GM21786 (cell line): ENCODE data around the gene GFAP.
A peak's percentile ranks its signal among the peaks of the same experiment; 100 is the strongest.
"Not testable (repeated sequence)": the region's sequence is repeated elsewhere in the genome, so short reads cannot be mapped to it uniquely, and the experiment has no call there.

Experiments
- ATAC-seq: cut with Tn5 transposase; IDR thresholded peaks from one replicate; pipeline ENCODE4 v1.9.1; 2021; ENCODE audit not compliant: unreplicated experiment

GFAP gene

GRCh38 chr17:44915321-44915726 is at the start of gene GFAP:
Gene GFAP (minus strand): TSS chr17:44915500. CDS start chr17:44915486, 14 bp downstream.
- no peak for ATAC-seq

- ATAC-seq, result no peak
These were observed 46.6 kb upstream of the GFAP start for GRCh38 chr17:44961921-44962350.

GRCh38 chr17:44960691-44961090 is 45.4 kb upstream of the GFAP start:
- no peak for ATAC-seq

GRCh38 chr17:44959821-44960531 is 44.7 kb upstream of the GFAP start:
- no peak for ATAC-seq

GRCh38 chr17:44956998-44957981 is 42.0 kb upstream of the GFAP start:
- ATAC-seq, result no peak

GRCh38 chr17:44955674-44956425 is 40.5 kb upstream of the GFAP start:
- no peak for ATAC-seq

- ATAC-seq, result no peak
These were observed 37.7 kb upstream of the GFAP start for GRCh38 chr17:44952946-44953475.

GRCh38 chr17:44948315-44948795 is 33.1 kb upstream of the GFAP start:
- no peak for ATAC-seq

- peak; percentile 94 for ATAC-seq
These were observed 32.4 kb upstream of the GFAP start, which contains the start of gene KIF18B for GRCh38 chr17:44947461-44948314. Gene KIF18B (minus strand): TSS chr17:44947773. CDS start chr17:44936344, 11,429 bp downstream.

GRCh38 chr17:44945652-44946051 is 30.4 kb upstream of the GFAP start:
- ATAC-seq, result not testable (repeated sequence)

- no peak for ATAC-seq
These were observed 27.2 kb upstream of the GFAP start for GRCh38 chr17:44942456-44942855.

- no peak for ATAC-seq
These were observed 26.5 kb upstream of the GFAP start for GRCh38 chr17:44941712-44942331.

GRCh38 chr17:44940768-44941167 is 25.5 kb upstream of the GFAP start:
- no peak for ATAC-seq

GRCh38 chr17:44940317-44940716 is 25.0 kb upstream of the GFAP start:
- no peak for ATAC-seq

GRCh38 chr17:44935116-44935515 is 19.8 kb upstream of the GFAP start:
- ATAC-seq, result no peak

GRCh38 chr17:44934745-44935105 is 19.4 kb upstream of the GFAP start:
- no peak for ATAC-seq

GRCh38 chr17:44933824-44934744 is 18.8 kb upstream of the GFAP start:
- ATAC-seq, result no peak

GRCh38 chr17:44932787-44933097 is 17.4 kb upstream of the GFAP start:
- ATAC-seq, result no peak
